DLD1 (cell line): ENCODE measurements around the gene LRRC17.

Experiments
- in situ Hi-C: cut with HindIII; loops from 2 replicates; pipeline ENCODE4 v1.10.0; 2017; ENCODE audit warnings: low sequenced_read_pairs

Gene LRRC17, protein sequence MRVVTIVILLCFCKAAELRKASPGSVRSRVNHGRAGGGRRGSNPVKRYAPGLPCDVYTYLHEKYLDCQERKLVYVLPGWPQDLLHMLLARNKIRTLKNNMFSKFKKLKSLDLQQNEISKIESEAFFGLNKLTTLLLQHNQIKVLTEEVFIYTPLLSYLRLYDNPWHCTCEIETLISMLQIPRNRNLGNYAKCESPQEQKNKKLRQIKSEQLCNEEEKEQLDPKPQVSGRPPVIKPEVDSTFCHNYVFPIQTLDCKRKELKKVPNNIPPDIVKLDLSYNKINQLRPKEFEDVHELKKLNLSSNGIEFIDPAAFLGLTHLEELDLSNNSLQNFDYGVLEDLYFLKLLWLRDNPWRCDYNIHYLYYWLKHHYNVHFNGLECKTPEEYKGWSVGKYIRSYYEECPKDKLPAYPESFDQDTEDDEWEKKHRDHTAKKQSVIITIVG

DNA sequence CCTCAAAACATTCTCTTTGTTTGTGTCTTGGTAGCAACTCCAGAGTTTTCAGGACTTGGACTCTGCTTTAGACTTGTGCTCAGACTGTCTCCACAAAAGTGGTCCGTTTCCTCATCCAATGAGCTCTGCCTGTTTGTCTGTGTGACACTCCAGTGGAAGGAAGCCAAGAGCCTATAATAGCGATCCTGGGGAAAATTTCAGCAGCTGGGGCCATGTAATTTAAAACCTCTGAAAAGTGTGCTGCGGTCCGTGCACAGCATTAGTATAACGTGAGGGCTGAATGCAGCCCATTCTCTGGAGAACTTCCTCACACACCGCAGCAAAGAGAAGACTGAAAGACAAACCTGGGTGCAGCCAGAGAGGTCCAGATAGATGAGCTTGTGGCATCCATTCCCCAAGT, at the start of gene LRRC17:
TSS of gene LRRC17 (plus strand) at position 259 of the 400 bp plus-strand sequence. CDS start 20,914 bp downstream, outside the sequence.
- in situ Hi-C loops: no loop called here

DNA sequence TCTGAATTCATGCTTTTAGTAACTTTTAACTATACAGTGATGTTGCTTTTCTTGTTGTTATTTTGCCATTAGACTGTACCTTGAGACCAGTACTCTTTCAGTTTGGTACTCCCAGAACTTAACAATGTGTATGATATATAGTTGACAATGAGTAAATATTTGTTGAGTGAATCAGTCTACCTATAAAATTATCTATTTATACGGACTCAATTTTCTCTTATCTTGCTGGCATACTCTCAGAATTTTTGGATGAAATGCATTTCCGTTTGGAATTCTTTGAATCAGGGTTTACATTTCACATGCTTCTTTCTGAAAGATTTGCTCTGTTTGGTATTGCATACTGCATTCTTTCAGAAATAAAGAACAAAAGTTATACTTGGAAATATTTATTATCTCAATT, 47.8 kb upstream of the LRRC17 start:
- in situ Hi-C loops: loop anchor here (5.0 kb wide), 1 partner anchor 77 kb away; no protein-coding TSS in a partner anchor

DNA sequence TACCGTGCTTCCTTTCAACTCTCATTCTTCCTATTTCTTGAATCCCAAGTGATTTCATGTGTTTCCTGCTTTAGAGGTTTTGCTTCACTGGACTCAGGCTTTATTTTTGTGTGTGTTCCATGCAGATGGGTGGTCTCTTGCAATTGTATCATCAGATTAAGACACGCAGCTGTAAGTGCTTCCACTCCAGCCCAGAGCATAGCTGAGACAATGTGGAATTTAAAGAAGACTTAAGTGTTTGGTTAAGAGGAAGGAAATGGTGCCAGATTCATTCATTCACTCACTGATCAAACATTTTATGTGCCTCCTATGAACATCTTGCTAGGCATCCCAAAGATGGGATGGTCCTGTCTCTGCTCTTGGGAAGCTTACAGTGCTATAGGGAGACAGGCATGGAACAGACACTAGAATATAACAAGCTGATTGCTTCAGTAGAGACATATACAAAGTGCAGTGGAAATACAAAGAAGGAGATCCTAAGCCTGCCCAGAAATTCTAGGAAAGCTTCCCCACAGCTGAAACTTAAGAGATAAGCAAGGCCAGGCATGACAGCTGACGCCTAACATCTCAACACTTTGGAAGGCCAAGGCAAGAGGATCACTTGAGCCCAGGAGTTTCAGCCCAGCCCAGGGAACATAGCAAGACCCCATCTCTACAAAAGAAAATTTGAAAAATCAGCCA, 46.1 kb upstream of the LRRC17 start:
- in situ Hi-C loops: loop anchor here (5.0 kb wide), 1 partner anchor 76 kb away; no protein-coding TSS in a partner anchor

DNA sequence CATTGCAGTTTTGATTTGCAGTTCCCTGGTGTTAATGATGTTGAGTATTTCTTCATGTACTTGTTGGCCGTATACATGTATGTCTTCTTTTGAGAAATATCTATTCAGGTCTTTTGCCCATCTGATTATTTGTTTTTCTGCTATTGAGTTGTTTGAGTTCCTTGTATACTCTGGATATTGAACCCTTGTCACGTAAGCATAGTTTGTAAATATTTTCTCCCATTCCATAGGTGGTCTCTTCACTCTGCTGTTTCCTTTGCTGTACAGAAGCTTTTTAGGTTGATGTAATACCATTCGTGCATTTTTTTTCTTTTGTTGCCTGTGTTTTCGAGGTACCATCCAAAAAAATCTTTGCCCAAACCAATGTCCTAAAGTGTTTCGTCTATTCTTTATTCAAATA, 43.6 kb upstream of the LRRC17 start:
- in situ Hi-C loops: loop anchor here (5.0 kb wide), 1 partner anchor 73 kb away; no protein-coding TSS in a partner anchor

DNA sequence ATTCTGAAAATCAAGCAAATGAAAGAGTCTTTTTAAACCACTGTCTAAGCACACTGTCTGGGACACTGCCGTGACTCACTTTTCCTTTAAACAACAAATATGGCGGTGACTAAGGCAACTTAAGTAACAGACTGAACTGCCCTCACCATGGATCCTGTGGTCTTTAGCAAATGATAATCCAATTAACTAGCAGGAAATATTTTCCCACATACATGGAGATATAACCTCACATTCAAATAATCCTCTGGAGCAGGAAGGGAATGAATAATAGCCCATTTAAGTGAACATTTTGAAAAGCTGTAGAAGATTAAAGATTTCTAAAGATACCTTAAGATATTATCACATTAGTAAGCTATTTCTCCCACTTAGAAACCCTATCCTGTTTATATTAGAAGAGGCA, 40.3 kb upstream of the LRRC17 start:
- in situ Hi-C loops: no loop called here

DNA sequence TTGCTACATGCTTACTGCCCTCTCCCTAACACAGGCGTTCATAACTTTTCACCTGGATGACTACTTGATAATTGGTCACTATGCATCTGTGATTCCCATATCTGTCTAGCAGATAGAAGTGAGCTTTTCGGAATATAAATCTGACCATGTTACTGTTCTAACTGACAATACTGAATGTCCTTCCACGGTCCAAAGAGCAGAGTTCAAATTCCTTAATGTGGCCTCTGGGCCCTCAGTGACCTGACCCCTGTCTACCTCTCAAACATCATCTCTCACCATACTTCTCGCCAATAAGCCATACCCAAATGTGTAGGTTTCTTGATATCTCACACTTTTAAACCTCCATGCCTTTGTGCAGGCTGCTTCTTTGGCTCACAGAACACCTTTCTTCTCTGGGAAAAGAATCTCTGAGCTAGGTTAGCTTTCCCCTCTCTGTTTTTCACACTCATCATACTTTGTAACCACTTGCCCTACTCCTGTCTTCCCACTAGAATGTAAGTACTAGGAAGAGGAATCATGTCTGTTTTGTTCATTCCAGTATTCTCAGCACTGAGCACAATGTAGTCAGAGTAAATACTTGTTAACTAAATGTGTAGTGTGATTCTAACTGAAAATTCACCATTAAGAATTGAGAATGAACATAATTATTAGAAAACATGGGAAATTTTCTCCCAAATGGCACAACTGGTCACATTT, 39.2 kb upstream of the LRRC17 start:
- in situ Hi-C loops: no loop called here

DNA sequence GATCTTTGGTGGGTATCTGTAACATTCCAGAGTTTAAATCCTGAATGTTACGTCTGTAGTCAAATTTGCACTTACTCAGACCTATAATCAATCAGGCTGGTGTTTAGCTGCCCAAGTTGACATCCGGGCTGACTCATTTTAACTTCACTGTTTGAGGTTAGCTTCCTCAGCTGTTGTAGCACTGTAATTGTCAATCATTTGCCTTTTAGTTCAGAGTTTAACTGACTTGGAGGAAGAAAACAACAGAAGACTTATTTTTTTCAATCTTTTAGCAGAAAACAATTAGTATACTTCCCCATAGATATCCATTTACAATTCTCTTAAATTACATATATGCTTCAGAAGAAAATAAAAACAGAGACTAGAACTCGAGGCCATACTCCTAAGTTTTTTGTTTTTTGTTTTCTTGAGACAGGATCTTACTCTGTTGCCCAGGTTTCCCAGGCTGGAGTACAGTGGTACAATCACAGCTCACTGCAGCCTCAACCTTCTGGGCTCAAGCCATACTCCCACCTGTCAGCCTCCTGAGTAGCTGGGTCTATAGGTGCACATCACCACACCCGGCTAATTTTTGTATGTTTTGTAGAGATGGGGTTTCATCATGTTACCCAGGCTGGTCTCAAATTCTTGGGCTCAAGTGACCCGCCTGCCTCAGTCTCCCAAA, 38.5 kb upstream of the LRRC17 start:
- in situ Hi-C loops: no loop called here

DNA sequence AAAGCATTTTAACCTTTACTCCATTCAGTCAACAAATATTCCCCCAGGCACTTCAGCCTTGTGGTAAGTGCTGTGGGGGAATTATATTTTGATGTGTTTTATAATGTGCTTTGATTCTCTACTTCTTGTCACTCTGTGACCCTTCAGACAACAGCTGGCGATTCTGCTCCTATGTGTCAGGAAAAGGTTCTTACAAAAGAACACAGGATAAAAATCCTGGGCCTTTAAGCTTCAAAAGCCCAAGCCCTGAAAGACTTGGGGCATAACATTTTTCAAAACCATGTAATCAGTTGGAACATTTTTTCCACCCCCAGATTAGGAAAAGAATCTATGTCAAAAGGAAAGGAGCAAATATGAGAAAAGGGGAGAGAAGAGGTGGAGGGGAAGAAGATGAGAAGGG, 37.8 kb upstream of the LRRC17 start:
- in situ Hi-C loops: no loop called here

DNA sequence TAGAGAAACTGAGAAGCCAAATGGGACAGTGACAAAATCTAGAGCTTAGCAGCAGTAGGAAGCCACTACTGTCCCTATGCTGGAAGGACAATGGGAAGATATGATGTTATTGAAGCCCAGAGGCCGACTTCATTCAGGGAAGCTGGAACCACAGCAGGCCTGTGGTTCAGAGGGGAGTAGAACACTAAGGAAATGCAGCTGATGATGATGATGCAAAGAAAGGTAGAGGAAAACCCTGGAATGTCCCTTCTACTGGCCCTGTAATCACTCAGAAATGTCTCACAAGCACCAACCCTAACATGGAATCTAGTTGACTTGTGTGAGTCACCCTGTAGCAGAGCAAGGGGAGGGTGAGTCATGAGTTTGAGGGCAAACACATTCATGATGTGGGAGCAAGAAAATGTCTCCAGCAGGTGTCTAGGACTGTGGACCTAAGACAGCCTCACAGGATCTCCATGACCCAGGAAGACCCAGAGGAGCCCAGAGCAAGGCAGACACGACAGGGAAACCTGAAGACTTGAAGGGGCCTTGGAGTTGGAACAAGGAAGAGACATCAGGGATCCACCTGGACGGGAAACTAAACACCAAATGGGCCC, 37.0 kb upstream of the LRRC17 start:
- in situ Hi-C loops: no loop called here

DNA sequence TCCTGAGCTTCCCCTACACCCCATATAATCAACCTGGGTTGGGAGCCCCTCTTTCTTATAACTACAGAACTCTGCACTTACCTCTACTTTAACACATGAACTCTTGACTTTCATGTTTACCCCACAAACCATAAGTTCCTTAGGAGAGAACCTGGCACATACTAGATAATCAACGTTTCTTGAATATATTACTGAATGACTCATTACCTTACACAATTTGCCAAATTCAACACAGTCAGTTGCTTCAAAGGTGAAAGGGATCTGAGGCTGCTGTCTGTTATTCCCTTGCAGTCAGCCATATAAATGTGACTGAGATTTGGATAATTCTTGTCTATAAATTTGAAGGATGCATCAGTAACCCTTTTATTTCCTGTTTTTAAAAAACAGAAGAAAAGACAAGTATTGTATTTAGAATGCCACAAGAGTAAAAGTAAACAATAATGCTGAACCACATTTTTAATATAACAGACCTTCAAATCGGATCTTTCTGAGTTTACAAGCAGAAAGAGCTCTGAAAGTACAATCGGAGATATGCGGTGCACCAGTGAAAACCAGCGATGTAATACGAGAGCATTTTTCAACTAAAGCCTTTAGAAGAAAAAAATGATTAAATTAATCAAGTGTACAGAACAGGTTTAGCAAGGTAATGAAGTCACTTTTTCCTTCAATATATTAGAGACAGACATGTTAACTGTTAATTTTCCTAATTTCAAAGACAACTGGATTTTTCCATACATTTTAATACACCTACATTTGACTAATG, 29.5 kb upstream of the LRRC17 start:
- in situ Hi-C loops: no loop called here

DNA sequence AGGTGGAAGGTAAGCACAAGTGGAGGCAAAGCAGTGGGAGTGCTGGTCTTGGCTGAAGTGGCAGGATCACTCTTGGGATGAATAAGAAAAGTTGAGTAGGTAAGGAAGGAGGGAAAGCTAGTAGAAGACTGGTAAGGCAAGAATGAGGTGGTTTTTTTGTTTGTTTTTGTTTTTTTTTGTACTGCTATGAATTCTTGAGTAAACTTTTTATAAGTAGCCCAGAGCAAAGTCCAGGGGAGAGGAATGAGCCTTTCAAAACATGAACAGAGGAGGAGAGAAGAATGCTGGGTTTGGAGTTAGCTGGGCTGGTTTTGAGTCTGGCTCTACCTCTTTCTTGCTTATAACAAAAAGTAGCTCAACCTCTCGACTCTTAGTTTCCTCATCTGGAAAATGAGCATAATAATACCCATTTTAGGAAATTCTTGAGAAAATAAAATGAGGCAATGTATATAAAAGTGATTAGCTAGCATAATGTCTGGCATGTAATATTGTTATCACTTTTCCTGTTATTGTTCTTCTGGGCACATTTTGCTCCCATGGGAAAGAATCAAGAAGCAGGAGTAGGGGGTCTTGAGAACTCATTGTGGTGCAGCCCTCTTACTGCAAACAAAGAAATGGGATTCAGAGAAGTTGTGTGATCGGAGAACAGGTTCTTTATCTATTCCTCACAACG, 24.1 kb upstream of the LRRC17 start:
- in situ Hi-C loops: no loop called here

DNA sequence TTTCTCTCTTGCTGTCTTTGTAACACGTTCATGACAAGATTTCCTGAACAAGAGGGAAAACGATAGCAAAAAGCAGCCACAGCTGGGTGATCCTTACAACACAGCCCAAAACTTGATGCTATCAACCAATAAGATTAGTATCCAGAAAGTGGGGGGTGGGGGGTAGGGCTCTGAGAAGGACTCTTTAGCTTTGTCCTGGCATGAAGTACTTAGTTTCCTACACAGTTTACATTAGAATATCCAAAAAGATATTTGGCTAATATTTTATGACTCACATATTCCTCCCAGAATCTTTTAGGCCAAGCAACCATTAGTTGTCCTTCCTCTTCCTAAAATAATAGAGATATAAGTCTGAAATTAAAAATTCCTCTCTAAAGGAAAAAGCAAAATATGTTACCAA, 22.9 kb upstream of the LRRC17 start:
- in situ Hi-C loops: no loop called here

DNA sequence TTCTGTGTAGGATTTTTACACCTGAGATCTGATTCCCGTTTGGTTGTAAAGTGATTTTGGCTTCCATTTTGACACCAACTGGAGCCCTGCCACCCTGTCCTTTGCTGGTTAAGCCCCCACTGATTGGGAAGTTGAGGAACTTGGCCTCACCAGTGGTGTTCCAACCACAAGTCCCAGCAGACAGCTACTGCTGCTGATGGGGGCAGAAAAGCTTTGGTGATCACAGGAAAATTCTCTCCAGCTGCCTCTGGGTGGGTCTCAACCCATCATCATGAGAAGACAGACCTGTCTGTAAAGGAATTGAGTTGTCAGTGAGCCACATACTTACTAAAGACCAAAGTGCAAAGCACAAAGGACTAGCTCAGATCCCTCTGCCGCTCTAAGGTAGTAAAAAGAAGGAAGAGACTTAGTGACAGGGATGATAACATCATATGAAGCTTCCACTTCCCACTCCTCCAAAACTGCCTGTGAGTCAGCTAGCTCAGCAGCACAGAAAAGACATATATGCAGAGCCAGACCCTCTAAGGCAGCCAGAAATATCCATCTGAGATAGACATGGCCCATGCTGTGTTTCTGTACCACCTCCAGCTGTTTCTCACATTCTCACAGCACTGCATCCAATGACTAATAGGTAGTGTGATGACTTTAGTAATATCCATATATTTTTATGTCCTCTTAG, 22.4 kb upstream of the LRRC17 start:
- in situ Hi-C loops: no loop called here

DNA sequence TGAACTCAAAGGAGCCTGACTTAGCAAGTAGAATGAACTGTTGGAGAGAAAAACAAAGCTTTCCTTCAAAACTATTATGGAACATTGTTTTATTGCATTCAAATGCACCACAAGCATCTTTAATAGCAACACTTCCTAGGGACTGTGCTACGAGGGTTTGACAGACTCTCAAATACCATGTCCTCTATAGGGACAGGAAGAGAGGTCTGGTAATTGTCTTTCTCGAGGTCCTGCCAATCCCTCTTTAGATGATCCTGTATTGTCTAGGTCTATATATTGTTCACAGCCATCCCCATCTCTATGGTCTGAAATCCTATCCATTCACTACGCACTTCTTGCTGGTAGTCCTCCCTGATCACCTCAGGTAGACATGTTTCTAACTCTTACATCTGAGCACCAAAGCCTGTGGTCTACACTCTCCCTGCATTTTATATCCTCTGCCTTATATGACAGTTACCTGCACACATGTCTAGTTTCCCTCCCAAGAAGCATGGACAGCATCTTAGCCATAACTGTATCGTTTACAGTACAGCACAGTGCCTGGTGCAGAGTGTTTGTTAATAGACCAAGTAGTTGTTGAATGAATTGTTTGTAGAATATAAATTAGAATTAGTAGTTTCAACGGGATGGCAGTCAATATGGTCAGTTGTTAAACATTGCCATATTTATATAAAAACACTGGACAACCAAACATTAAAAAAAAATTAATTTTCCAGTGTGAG, 21.7 kb upstream of the LRRC17 start:
- in situ Hi-C loops: no loop called here

DNA sequence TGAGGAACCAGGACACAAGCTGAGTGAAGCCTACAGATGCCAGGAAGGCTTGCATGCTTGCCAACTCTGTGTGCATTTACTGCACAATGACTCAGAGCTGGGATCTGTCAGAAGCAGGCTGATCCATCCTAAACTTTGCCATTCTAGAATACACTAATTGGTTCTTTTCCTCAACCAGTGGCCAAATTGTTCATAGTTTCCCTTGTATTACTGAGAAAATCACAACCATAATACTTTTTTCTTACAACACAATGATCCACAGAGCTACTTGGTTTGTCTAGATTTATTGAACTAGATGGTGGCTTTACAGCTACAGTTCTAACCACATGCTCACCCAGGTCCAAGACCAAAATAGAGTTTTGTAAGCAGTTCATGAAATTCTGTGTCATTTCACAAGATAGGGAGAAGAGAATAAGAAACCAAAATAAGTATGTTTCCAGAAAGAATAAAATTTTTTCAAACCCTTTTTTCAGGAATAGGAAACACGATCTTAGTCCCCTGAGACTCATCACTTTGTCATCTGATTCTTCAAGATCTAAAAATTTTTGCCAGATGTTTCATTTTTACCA, 21.0 kb upstream of the LRRC17 start:
- in situ Hi-C loops: no loop called here

DNA sequence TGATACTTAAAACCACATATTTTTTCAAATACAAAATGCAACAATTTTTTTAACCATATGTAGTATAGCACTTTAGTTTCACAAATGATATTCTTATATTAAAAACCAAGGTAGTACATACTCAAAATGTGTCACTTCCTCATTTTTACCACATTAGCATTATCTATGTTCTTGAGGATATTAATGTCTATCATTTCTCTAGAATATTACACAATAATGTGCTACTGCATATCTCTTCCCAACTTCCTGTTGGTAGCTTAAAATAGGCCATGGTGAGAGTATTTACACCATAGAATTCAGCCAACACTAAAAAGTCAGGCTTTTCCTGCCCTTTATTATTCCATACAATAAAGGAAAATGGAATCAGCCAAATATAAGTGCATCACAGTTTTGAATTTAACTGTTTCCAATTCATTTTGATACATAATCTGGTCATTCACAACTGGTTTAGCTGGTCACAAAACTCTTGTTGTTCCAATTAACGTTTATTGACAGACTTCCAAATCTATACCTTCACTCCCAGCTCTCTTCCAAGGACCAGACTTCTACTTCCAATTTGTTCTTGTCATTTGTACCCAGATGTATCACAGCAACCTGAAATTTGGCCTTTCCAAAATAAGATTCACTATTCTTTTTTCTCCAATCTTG, 20.0 kb upstream of the LRRC17 start:
- in situ Hi-C loops: no loop called here

DNA sequence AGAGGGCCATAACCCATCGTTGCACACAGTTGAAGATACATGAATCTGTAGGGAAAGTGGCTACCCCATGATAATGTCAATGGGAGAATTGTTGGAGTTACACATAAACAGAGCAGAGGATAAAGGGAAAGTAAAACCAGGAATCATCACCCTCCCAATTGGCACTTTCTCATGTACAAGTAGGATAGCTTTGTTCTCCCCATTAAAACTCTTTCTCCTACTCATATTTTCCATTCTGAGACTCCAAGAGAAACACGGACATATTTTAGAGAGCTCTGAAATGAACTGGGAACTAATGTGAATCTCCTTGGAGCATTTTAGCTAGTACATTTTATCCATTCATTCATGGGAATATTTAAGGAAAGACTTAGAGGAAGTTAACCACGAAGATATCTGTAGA, 17.2 kb upstream of the LRRC17 start:
- in situ Hi-C loops: no loop called here
